HG02610 (cell line): Measurements from ENCODE around the gene BARX2.

Experiments used
- ATAC-seq: cut with Tn5 transposase; IDR thresholded peaks from one replicate; pipeline ENCODE4 v1.9.1; 2021; ENCODE audit warnings: mild to moderate bottlenecking, moderate library complexity; ENCODE audit not compliant: unreplicated experiment

The BARX2 gene

DNA sequence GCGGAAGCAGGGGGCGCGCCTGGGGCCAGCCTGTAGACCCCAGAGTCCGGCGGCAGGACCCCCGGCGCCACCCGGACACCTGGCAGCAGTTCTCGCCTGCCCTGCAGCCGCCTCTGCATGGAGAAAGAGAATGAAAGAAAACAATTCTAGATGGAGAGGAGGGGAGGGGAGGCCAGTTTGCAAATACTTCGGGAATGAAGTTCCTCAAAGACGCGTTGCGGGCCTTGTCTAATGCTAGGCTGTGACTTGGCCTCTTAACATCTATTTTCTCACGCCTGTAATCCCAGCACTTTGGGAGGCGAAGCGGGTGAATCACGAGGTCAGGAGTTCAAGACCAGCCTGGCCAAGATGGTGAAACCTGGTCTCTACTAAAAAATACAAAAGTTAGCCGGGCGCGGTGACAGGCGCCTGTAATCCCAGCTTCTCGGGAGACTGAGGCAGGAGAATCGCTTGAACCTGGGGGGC lies 2.1 kb upstream of the BARX2 start:
- no peak for ATAC-seq

DNA sequence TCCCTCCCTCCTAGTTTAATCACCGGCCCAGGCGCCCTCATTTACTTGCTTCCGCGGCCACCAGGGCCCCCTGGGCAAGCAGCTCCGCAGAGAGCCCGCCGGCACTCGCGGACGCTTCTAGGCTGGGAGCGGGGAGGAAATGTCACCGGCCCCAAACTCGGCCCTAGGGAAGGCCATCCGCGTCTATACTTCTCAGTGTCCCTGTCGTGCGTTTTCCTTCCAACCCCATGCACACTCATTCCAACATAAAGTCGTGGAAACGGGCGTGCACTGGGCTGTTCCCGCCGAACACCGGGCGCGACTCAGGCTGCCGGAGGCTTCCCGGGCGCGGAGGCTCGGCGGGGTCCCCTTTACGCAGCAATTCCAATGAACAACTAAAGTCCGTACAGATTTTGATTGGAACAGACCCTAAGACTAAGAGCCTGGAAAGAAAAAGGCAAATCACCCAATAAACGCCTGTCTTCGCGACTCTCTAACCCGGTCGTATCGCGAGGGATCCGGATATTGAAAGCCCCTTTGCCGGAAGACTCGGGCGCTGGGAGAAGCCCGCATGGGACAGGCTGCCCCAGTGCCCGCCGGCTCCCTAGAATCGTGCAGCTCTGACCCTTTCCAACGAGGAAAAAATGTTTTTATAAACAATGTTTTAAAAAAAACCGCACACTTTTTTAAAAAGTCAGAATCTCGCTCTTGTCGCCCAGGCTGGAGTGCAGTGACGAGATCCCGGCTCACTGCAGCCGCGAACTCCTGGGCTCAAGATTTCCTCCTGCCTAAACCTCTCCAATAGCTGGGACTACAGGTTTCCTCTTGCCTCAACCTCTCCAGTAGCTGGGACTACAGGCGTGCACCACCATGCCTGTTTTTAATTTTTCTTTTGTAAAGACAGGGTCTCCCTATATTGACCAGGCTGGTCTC lies 1.3 kb upstream of the BARX2 start:
- ATAC-seq: no peak

DNA sequence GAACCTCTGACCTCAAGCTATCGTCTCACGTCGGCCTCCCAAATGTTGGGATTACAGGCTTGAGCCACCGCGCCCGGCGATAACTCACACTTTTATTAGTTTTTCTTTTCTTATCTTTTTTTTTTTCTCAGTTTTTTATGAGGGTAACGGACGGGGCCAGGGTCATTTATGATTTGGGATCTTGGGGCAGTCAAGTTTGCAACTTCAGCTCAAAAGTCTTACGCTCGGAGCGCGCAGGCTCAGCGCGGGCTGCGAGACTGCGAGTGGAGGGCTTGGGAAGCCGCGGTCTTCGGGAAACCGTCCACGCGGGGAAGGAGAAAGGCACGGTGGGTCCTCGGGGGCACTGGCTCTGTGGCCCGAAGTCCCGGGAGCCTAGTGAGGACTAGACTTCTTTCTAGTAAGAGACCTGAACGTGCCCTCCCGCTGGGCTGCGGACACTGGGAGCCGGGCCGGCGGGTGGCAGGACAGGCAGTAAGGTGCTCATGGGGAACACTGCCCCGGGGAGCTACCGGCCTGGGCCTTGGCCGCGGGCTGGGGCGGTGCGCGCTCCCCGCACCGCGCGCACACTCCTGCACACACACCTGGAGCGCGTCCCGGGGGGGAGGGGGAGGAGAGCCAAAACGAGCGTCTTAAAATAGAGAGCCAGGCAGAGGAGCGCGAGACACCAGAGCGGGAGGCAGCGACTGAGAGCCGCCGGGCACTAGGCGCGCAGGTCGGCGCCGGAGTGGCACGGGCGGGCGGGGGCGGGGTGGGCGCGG lies 476 bp upstream of the BARX2 start:
- ATAC-seq: no peak

DNA sequence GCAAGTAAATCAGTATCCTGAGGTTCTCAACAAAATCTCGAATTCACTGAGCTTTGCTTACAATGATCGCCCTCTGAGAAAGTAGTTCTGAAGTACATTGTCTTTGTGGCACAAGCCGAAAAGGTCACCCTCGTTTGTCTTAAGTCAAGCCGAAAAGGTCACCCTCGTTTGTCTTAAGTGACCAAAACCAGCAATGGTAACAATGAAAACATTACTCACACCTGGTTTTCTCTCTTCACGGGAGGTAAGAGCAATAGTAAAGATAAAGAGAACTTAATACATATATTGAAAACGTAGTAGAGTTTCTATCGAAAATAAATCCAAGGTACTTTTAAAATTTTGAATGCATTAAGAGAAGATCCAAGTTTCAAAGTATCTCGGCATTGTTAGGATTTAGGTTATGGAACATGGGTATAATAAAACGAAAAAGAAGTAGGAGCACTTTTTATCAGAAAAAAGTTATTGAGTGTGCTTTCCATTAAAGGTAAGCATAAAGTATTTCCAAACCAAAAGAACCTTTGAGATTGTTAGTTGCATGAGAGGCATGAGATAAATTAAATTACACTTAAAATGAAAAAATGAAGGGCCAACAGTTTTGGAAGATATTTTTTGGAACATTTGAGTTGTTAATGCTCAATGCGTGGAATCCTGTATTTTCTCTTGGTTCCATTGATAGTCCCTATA lies 1.2 kb downstream of the BARX2 start:
- ATAC-seq: no peak

DNA sequence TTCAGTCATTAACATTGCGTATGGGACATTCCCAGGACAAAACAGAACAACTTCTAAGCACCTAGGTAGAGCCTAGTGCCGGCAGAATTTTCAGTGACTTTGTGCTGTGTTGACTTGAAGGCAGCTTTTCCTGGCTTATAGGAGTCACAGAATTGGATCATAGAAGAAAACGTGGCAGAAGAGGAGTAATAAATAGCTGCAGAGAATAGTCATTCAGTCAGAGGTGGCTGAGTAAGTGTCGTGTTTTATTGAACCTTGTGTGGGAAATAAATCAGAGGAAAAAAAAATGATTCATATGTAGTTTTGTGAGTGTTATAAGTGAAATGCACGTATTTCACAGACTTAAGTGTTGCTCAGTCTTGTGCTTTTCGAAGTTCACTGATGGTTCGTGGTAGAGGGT lies 2.1 kb downstream of the BARX2 start:
- ATAC-seq: no peak

DNA sequence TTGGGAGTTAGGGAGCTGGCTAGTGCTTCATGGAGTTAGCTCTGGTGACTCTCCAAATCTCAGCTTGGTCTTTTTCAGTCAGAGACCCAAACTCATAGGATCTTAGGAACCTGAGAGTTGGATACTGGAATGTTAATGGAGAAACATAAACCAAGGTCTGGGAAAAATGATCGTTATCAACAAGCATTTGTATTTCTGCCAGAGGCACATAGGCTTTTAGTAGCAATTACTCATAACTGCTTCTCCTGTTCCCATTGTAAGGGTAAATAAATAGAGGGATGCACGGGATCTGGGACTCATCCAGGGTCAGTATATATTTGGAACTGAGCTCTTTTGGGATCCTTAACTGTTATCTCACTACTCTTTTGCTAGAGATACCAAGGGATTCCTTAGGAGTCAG lies 4.8 kb downstream of the BARX2 start:
- no peak for ATAC-seq

DNA sequence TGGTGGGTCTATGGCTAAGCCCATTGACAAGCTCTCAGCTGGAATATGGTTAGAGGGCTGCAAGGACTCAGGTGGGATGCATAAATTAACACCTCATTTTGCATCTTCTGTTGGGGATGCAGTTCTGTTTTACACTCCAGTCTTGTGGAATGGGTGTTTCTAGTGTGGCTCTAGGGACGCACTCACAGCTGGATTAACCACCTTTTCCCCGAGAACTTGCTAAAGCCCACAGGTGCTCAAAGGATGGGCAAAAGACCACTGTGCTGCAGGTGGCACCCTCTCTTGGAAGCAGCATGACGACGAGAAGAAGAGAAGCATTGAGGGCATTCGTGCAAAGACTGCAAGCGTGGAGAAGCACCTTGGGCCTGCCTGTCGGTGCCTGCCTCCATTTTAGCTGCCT lies 6.9 kb downstream of the BARX2 start:
- ATAC-seq: no peak

DNA sequence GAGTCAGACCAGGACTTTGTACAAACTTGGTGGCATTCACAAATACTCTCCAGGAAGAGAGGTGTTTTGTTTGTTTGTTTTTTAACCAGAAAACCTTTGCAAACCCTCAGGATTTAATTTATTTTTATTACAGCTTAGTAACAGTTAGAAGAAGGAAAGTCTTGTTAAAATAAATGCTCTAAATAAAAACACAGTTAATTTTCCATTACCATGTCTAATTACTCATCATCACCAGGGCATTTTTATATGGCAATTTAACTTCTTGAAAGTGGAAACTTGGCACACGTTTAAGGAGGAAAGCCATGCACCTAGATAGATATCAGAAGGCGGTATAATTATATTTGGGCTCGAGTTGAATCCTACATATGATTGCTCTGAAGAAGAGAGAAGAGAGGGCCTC lies 7.4 kb downstream of the BARX2 start:
- no peak for ATAC-seq

DNA sequence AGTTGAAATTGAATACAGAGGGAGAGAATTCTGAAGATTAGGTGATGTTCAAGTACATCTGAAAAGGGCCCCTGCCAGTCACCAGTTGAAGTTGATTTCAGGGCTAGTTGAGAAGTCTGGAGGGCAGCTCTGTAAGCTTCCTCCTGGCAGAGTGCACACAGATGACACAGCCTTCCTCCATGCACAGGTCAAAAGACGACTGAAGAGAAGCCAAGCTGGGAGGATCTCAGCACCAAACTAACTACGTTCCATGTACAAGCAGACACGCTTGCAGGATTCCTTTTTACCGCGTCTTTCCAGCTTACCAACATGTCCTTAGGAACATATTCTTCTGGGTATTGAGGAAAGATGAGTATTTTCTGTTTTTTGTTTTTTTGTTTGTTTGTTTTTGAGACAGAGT lies 7.9 kb downstream of the BARX2 start:
- no peak for ATAC-seq

DNA sequence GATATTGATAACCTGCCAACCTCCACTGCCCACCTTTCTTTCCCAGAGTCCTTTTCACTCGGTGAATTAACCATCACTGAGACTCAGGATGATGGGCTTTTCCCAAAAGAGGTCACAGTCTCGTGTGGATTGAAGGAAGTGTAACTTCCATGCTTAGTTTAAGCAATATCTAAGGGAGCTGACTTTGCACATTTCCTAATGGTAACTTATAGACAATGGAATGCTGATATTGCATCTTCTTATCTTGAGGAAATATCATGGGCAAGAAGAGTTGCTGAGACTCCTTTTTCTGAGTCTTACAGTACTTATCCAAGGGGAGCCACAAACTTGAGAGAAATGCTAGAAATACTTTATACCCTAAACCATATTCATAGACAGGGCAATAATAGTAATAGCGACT lies 8.8 kb downstream of the BARX2 start:
- no peak for ATAC-seq

DNA sequence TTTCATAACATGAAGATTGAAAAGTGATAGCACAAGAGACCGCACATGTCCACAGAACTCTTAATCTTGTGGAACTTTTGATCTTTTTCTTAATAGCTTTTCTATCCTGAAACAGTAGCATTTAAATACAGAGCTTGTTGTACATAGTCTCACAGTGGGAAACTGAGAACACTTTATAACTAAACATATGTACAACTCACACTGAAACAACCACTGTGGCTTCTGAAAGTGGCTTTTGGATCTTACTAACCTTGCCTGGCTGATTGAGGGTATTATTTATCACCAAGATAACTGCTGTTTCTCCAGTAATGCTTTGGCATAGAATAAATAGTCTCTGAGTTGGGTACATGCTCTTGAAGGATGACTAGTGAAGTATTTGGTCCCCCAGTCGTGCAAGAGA lies 10.2 kb downstream of the BARX2 start:
- no peak for ATAC-seq

DNA sequence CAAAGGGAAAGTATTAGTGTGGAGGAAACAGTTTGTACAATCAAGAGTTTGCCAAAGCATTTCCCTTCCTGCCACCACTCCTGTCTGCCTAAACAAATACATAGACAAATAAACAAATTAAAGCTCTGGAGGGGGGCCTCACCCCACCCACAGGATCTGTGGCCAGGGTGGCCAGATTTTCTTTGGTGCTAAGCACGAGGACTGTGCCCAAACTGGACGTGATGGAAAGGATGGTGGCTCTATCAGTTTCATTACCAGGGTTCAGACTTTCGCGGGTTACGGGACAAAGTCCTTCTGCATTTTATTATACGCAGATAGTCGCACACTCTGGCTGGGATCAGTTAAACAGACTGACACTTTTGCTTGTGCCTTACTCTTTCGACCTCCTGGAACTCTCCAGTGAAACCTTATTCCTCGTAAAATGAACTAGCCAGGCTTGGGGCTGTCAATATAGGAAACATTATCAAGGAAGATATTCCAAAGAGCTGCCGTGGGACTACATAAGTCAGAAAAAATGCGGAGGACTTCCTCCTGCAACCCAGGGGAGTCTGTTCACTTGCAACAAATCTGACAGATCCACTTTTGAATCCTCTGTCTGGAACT lies 11.2 kb downstream of the BARX2 start:
- no peak for ATAC-seq

DNA sequence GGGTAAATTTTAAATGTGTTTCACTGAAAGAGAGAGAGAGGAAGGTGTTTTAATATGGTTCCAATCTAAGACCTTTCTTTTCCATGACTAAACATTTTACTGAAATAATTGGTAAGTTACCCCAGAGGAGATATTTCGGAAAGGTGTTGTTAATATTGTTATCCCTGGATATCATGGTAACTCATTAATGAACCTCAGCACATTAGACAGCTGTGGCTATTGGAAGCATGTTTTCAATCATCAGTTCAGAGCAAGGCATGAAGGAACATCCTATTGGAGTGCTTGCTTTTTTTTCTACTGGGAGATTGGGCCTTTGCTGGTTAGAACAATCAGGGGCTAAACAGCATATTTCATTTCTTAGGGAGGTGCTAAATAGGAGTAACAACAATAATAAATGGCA lies 11.8 kb downstream of the BARX2 start:
- ATAC-seq: no peak

DNA sequence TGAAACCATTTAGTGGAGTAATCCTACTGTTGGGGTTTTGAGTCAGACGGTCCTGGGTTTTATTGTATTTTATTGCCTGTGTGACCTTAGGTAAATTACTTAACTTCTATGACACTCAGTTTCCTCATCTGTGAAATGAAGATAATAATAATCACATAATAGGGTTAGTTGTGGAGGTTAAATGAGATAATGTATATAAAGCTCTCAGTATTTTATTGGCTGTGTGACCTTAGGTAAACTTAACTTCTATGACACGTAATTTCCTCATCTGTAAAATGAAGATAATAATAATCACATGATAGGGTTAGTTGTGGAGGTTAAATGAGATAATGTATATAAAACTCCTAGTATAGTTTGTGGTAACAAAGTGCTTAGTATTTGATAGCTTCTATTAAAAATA lies 13.2 kb downstream of the BARX2 start:
- ATAC-seq: no peak

DNA sequence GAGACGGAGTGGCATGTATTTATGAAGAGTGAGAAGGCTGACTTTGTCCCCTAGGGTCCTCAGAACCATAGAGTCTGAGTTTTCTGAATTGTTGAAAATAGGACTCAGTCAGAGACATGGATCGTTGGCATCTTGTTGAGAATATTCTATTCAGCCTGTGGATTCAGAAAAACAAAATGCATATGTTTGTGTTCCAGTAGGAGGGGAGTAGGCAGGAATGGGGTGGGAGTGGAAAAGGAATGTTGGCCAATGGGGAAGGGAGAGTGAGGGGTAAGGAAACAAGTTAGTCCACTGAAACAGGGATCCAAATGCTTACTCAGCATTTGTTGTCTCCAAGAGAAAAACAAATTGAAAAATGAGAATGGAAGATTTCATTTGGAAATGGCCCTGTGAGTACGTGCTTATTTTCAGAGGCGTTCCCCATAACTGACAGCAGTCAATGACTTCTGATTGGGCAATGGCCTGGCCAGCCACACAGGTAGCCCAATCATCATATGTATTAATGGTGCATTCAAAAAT lies 14.7 kb downstream of the BARX2 start:
- no peak for ATAC-seq

DNA sequence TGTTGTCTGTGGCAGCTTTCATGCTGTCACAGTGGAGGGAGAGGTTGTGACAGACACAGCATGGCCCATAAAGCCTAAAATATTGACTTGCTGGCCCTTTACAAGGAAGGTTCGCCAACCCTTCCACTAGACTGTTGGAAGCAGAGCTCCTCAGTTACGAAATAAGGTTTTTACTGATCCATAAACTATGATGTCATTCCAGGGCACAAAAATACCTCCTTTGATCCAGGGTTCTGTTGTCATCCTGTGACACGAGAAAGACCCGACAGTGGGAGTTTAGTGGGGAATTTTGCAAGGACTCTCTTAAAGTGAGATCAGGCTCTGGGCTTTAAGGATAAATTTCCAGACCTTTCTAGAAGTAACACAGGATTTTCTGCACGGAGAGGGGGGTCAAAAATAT lies 15.7 kb downstream of the BARX2 start:
- ATAC-seq: no peak

DNA sequence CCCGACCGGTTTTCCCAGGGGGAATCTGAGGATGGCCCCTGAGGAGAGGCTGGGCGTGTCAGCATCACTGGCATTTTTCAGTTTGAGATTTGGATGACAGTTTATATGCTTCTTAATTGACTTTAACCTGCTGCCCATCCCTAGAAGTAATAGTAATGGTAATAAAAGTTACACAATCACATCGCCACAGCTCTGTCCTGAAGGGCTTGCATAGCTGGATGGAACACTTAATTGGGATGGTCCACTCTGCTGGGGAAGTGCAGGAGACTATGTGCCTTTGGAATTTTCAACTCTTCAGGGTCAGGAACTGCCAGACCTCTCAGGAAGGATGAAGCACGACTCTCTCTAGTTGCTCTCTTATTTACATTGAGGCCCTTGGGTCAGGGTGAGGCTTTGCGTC lies 16.2 kb downstream of the BARX2 start:
- ATAC-seq: no peak

DNA sequence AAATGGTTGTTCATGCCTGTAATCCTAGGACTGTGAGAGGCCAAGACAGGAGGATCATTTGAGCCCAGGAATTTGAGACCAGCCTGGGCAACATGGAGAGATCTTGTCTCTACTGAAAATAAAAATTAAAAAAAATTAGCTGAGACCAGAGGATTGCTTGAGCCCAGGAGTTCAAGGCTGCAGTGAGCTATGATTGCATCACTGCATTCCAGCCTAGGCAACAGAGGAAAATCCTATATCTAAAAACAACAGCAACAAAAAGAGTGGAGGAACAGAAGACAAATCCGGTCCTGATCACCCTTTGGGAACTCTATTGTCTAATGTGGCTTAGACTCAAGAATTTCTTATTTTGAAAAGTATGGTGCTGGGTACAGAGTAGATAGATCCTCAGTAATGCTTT lies 17.3 kb downstream of the BARX2 start:
- no peak for ATAC-seq

DNA sequence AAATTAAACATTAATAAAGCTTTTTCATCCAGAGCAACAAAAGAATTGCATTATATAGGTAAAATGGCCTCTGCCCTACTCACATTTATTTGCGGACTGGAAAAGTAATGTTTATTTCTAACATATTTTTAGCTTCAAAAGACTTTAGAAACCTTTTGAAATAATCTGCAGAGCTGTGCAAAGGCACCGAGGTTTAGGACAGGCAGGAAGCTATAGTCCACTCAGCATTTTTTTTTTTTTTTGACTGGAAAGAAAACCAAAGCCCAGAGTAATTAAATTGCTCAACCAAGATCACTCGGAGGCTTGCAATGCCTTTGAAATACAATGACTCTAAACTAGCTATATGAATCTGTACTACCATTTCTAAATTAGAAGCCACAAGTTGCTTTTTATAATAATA lies 19.1 kb downstream of the BARX2 start:
- no peak for ATAC-seq

DNA sequence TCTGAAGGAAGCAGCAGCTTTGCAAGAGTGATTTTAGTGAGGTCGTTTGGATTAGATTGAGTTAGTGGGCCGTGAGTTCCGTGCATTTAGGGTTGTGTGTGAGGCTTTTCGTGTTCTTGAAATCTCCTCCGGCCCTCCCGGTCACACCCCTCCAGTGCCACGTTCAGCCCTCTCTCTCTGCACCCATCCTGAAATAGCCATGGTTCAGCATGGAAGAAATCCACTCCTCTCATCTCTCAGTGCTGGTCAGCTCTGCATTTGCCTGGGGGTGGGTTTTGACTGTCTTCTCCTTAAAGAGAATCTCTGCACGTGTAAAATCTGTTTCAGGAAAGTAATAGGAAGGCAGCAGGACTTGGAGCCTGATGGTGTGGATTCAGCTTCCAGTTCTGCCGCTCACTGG lies 19.8 kb downstream of the BARX2 start:
- no peak for ATAC-seq

DNA sequence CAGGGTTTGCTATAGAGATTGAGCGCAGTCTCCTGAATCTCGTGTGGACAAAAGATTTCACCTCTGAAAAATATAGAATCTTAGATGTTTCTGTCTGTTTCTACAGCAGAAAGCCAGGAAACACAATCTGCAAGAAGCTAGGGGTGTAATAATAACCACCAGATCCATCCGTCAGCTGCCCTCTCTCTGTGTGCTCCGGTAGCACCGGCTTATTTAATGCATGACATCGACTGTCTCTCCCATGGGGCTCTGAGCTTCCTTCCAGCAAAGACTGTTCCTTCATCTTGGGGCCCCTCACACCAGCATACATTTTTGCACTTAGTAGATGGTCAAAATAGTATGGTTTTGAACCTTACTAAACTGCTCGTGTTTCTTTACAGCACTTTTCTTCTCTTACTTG lies 20.2 kb downstream of the BARX2 start:
- ATAC-seq: no peak
